ENCODE data around the gene SKIDA1. TPM values are rescaled to one million over a fixed set of nuclear protein-coding genes. Genes with fewer than 3 reads are reported as not detected.

SKIDA1 gene
- total RNA-seq, 3 donors from 2014 or later, result 0.59 to 1.4 (median 0.98) TPM

DNA sequence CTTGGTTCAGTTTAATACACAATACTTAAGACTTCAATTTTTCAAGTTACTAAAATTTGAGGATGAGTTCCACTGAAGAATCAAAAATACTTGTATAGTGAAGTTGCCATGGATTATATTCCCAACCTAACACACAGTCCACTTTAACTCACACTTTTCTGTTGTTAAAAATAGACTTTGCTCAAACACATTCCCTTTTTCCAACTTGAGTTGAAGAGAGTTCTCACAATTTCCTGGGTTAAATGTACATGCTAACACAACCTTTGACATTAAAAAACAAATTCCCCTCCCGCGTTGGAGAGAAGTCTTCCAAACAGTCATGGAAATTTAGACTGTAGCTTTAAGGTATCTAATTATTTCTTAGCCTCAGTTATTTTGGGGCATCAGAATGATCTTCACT is 27.1 kb downstream of the SKIDA1 start:
- Histone ChIP-seq H3K9me3 (no peaks in the 10 kb centered on the region), H3K4me1 (no peaks in the 10 kb centered on the region), H3K27ac (no peak overlapping the region), H3K36me3 (no peaks in the 10 kb centered on the region), H3K27me3 (no peaks in the 10 kb centered on the region), H3K4me3 (no peak overlapping the region)
- no peak for DNase-seq (ENCODE audit: low spot score in 2 of 2)
- TF ChIP-seq, protein P1, sequence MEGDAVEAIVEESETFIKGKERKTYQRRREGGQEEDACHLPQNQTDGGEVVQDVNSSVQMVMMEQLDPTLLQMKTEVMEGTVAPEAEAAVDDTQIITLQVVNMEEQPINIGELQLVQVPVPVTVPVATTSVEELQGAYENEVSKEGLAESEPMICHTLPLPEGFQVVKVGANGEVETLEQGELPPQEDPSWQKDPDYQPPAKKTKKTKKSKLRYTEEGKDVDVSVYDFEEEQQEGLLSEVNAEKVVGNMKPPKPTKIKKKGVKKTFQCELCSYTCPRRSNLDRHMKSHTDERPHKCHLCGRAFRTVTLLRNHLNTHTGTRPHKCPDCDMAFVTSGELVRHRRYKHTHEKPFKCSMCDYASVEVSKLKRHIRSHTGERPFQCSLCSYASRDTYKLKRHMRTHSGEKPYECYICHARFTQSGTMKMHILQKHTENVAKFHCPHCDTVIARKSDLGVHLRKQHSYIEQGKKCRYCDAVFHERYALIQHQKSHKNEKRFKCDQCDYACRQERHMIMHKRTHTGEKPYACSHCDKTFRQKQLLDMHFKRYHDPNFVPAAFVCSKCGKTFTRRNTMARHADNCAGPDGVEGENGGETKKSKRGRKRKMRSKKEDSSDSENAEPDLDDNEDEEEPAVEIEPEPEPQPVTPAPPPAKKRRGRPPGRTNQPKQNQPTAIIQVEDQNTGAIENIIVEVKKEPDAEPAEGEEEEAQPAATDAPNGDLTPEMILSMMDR (IDR thresholded peaks at IDR 0.05), result no peak
- TF ChIP-seq POLR2A (IDR thresholded peaks at IDR 0.05) (no peak), POLR2AphosphoS5 (IDR thresholded peaks at IDR 0.05) (no peak)
- intact Hi-C loops (cut with DNase I; ENCODE audit: low total_unique reads), result loop anchor here (5.0 to 10.0 kb wide), 2 partner anchors 221 to 506 kb away; partner anchors contain the start of gene DNAJC1

DNA sequence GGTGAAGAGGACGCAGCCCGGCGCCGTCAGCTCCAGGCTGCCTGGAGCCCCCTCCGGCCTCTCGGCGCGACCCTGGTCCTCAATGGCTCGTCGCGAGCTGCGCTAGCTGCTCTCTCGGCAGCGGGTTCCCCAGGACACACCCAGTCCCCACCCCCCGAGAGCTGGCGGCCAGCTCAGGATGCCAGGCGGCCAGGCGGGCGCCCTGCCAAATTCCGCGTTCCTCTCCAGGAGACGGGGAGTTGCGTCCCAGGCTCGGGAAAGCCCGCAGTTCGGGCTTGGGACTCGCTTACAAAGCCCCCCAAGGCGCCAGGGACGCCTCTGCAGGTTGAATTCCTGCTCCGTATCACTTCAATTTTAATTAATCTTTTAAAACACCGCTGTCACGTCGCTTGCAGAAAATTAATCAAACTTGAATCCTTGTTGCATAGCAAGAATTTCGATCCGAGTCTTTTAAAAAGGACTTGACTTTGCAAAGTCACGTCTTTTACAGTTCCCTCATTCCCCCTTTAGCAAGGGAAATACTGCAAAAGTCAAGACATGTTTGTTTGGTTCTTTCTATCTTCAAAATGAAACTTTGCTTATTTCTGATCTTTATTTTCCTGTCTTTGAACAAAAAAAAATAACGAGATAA is 28.2 kb downstream of the SKIDA1 start:
- DNase-seq (ENCODE audit: low spot score in 2 of 2), result peak; percentile 90 to 96
- no peaks in the 10 kb centered on the region for H3K27me3 ChIP-seq
- intact Hi-C loops (cut with DNase I; ENCODE audit: low total_unique reads), result loop anchor here (5.0 to 10.0 kb wide), 2 partner anchors 220 to 508 kb away; partner anchors contain the start of gene DNAJC1
- peak; percentile 43 to 51 (median 45) for TF ChIP-seq POLR2AphosphoS5 (IDR thresholded peaks at IDR 0.05)
- no peak for TF ChIP-seq POLR2A (IDR thresholded peaks at IDR 0.05)
- H3K4me3 ChIP-seq, result peak overlapping the region; percentile 69 to 82 (median 70)
- no peaks in the 10 kb centered on the region for H3K9me3 ChIP-seq
- H3K4me1 ChIP-seq, result no peaks in the 10 kb centered on the region
- H3K27ac ChIP-seq, result peak overlapping the region; percentile 13 to 59
- no peaks in the 10 kb centered on the region for H3K36me3 ChIP-seq

DNA sequence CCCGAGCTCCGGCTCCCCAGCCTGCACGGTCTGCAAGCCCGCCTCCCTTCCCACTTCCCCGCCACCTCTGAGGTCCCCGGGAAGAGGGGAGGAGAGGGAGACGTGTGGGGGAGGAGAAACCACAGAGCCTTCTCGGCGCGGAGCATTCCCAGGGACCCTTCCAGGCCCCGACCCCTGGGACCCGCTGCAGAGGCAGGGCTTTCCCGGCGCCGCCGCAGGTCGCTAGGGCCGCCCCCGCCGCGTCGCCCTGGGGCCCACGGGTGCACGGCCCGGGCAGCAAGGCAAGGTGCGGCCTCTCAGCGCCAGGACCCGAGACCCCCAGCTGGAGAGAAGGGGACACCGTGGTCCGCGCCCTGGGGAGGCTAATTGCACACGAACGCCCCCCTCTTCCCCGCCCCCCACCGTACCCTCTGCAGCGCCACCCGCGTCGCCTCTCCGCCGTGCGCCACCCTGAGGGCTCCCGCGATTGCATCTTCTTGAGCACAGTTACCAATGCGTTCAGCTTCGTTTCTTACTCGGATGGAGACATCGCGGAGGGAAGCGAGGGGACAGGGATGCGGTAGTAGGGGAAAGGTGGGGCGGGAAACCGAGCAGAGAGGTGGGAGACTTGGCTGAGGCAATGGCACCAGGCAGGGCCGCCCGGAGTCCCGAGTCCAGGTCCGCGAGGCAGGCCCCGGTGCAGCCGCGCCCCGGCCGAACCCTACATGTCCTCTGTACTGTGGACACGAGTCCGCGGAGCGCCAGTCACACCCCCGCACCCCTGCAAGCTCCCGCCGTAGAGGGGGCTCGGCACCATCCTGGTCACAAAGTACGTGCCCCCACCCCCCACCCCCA is 28.9 kb downstream of the SKIDA1 start:
- Histone ChIP-seq H3K9me3 (no peaks in the 10 kb centered on the region), H3K27ac (peak overlapping the region; percentile 40 to 59), H3K27me3 (no peaks in the 10 kb centered on the region), H3K36me3 (no peaks in the 10 kb centered on the region), H3K4me3 (peak overlapping the region; percentile 69 to 82 (median 70)), H3K4me1 (no peaks in the 10 kb centered on the region)
- no peak for DNase-seq (ENCODE audit: low spot score in 2 of 2)
- intact Hi-C loops (cut with DNase I; ENCODE audit: low total_unique reads), result loop anchor here (5.0 to 10.0 kb wide), 2 partner anchors 219 to 508 kb away; partner anchors contain the start of gene DNAJC1
- TF ChIP-seq POLR2A (IDR thresholded peaks at IDR 0.05) (no peak), POLR2AphosphoS5 (IDR thresholded peaks at IDR 0.05) (no peak)
- TF ChIP-seq, protein P1 (IDR thresholded peaks at IDR 0.05), result no peak

DNA sequence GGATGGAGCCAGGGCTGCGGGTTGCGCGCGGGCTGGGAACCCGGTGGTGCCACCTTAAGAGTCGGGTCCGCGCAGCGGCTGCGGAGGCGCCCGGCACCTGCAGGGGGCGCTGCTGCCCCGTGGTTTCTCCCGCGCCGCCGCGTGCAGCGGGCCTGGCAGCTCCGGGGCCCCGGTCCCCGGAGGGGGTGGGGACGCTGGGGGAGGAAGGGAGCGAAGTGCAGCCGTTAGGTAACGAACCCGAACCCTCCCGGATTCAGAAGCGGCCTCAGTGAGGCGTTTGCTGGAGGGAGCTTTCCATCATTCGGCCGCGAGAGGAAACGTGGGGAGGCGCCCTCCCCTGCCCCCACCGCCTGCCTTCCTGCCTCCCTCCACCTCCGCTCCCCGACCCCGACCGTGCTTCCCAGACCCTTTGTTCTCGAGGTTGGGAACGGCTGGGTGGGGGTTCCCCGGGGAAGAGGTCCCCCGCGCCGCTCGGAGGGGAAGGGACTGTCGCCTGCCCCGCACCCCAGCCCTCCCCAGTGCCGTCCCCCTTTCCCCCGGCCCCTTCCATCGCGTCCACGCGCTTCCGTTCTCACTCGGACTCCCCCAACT is 29.6 kb downstream of the SKIDA1 start:
- Histone ChIP-seq H3K27ac (peak overlapping the region; percentile 40 to 59), H3K4me1 (no peaks in the 10 kb centered on the region), H3K27me3 (no peaks in the 10 kb centered on the region), H3K4me3 (peak overlapping the region; percentile 69 to 82 (median 70)), H3K9me3 (no peaks in the 10 kb centered on the region), H3K36me3 (no peaks in the 10 kb centered on the region)
- TF ChIP-seq POLR2A (IDR thresholded peaks at IDR 0.05), result no peak
- TF ChIP-seq, protein P1 (IDR thresholded peaks at IDR 0.05), result peak; percentile 66 to 95 (median 87)
- TF ChIP-seq POLR2AphosphoS5 (IDR thresholded peaks at IDR 0.05), result peak in 1 of 3 donors; percentile 13
- intact Hi-C loops (cut with DNase I; ENCODE audit: low total_unique reads), result loop anchor here (5.0 to 10.0 kb wide), 2 partner anchors 219 to 509 kb away; partner anchors contain the start of gene DNAJC1
- peak; percentile 66 to 77 for DNase-seq (ENCODE audit: low spot score in 2 of 2)

DNA sequence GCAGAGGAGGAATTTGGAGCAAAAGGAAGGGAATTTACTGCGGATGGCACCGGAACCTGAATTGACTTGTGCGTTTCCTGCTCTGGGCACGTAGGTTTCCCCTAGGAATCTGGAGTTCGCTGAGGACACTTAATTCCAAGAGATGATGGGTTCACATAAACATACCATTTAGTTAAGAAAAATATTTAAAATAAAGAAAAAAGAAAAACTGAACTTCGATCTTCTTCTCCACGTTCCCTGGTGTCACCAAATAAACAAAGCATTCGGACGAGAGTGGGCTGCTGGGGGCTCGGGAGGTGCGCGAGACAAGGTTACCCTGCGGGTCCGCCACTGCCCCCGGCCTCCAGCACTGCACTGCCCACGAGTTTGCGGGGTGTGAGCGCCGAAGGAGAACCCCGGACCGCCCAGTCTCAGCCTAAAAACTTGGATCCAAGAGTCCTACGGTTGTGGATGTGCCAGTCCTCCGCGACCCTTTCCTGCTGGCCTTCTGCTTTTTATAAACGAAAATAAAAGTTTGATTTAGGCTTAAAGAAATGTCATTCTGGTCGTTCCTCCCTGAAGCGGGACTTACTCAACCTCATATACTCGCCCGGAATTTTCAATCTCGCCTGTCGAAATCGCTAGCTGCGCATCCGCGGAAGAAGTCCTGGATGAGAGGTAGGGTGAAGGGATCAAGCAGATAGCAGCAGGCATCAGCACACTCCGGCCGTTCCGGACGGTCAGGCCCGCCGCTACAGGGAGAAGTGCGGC is 30.3 kb downstream of the SKIDA1 start:
- no peak for DNase-seq (ENCODE audit: low spot score in 2 of 2)

More for the DNA sequence above, 30.3 kb downstream of the SKIDA1 start:
- Histone ChIP-seq H3K36me3 (no peaks in the 10 kb centered on the region), H3K4me1 (no peaks in the 10 kb centered on the region), H3K27ac (peak overlapping the region; percentile 40 to 46), H3K4me3 (peak overlapping the region; percentile 69 to 82 (median 70)), H3K9me3 (no peaks in the 10 kb centered on the region), H3K27me3 (no peaks in the 10 kb centered on the region)
- intact Hi-C loops (cut with DNase I; ENCODE audit: low total_unique reads), result loop anchor here (5.0 to 10.0 kb wide), 2 partner anchors 218 to 510 kb away; partner anchors contain the start of gene DNAJC1
- TF ChIP-seq POLR2AphosphoS5 (IDR thresholded peaks at IDR 0.05) (peak in 1 of 3 donors; percentile 59), POLR2A (IDR thresholded peaks at IDR 0.05) (no peak)
- TF ChIP-seq, protein P1 (IDR thresholded peaks at IDR 0.05), result no peak

All from breast epithelium (tissue), 4 donors.